ENCODE results near the gene VPREB1. TPM values are rescaled to one million over a fixed set of nuclear protein-coding genes. Genes with fewer than 3 reads are reported as not detected.
"Not testable (repeated sequence)": the region's sequence is repeated elsewhere in the genome, so short reads cannot be mapped to it uniquely, and the experiment has no call there.

VPREB1 gene
- total RNA-seq, 1 experiment from 2014 or later = not detected

DNA sequence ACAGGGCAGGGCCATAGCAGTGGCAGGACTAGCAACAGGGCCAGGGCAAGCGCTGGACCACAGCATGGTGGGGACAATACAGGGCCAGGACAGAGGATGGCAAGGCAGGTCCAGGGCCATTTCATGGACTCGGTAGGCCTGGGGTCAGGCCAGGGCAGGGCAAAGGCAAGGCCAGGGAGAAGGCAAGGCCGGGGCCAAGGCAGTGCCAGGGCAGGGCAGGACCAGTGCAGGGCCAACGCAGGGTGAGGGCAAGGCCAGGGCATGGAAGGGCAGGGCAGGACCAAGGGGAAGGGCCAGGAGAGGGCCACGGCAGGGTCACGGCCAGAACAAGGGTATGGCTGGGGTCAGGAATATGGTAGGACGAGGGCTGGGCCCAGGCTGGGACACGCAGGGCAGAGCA lies 45.1 kb downstream of the VPREB1 start:
- not testable (repeated sequence) for H3K4me3 ChIP-seq (ENCODE audit: insufficient read depth, low read depth, low read length); H3K27me3 ChIP-seq (ENCODE audit: control insufficient read depth, insufficient read depth, low read length); DNase-seq; H3K36me3 ChIP-seq (replicated peaks; ENCODE audit: control insufficient read depth, insufficient read depth, low read length)

DNA sequence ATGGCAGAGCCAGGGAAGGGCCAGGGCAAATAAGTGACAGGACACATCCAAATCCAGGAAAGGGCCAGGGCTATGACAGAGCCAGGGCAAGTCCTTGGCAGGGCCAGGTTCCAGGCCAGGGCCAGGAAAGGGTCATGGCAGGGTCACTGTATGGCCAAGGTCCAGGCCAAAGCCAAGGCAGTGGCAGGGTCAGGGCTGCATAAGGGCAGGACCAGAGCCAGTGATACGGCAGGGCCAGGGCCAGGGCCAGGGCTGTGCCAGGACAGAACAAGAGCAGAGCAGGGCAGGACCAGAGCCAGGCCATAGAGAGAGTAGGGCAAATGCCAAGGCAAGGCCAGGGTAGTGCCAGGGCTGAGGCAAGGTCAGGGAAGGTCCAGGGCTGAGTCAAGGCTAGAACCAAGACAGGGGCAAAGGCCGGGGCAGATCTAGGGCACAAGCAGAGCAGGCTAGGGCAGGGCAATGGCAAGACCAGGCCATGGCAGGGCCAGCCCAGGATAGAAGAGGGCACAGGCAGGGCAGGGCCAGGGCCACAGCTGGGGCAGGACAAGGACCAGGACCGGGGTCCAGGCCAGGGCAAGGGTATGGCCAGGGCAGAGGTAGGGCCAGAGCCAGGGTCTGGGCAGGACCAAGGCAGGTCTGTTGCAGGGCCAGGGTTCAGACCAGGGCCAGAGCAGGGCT lies 46.7 kb downstream of the VPREB1 start:
- not testable (repeated sequence) for H3K36me3 ChIP-seq (replicated peaks; ENCODE audit: control insufficient read depth, insufficient read depth, low read length); H3K4me3 ChIP-seq (ENCODE audit: insufficient read depth, low read depth, low read length); DNase-seq; H3K27me3 ChIP-seq (ENCODE audit: control insufficient read depth, insufficient read depth, low read length)

DNA sequence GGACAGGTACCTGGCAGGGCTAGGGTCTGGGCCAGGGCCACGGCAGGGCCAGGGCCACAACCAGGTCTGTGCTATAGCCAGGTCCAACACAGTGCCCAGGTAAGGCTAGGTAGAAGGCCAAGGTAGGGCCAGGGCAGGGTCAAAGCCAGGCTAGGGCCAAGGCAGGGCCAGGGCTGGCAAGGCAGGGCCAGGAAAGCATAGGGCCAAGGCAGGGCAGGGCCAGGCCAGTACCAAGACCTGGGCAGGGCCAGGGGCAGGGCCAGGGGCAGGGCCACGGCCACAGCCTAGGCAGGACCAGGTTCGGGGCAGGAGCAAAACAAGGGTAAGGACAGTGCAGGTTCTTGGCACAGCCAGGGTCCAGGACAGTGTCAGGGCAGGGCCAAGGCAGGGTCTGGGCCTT lies 48.1 kb downstream of the VPREB1 start:
- DNase-seq; H3K27me3 ChIP-seq (ENCODE audit: control insufficient read depth, insufficient read depth, low read length); H3K36me3 ChIP-seq (replicated peaks; ENCODE audit: control insufficient read depth, insufficient read depth, low read length); H3K4me3 ChIP-seq (ENCODE audit: insufficient read depth, low read depth, low read length): not testable (repeated sequence)

DNA sequence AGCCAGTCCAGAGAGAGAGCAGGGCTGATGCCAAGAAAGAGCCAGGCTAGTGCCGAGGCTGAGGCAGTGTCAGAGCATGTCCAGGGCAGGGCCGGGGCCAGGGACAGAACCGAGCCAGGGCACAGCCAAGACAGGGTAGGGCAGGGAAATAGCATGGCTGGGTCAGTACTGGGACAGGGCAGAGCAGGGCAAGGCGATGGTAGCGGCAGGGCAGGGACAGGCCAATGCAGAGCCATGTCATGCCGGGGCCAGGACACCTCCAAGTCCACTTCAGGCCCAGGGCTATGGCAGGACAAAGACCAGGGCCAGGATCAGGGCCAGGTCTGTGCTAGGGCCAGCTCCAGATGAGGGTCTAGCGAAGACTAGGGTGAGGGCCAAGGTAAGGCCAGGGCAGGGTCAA lies 48.9 kb downstream of the VPREB1 start:
- H3K36me3 ChIP-seq (replicated peaks; ENCODE audit: control insufficient read depth, insufficient read depth, low read length); H3K4me3 ChIP-seq (ENCODE audit: insufficient read depth, low read depth, low read length); DNase-seq; H3K27me3 ChIP-seq (ENCODE audit: control insufficient read depth, insufficient read depth, low read length): not testable (repeated sequence)

DNA sequence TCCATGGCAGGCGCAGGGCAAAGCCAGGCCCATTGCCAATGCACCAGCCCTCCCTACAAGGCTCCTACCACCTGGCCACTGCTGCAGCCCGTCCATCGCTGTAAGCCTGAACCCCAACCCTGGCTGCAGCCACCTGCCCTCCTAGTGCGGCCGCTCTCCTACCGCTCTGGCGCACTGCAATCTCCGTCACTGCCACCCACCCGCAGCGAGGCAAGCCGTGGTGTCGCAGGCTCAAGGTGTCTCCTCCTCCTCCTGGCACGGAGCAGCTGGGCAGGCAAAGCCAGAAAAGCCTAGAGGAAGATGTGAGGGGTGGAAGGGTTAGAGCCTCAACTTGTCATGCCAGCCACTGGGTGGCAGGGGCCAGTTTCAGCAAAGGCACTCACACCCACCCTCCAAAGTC lies 50.1 kb downstream of the VPREB1 start:
- not testable (repeated sequence) for H3K27me3 ChIP-seq (ENCODE audit: control insufficient read depth, insufficient read depth, low read length); DNase-seq; H3K4me3 ChIP-seq (ENCODE audit: insufficient read depth, low read depth, low read length); H3K36me3 ChIP-seq (replicated peaks; ENCODE audit: control insufficient read depth, insufficient read depth, low read length)
